Inflammatory macrophage (primary cell): ENCODE measurements around the gene EFHD1.
"Not testable (repeated sequence)": the region's sequence is repeated elsewhere in the genome, so short reads cannot be mapped to it uniquely, and the experiment has no call there.

Experiments used
- DNase-seq, 2 donors: peaks; one replicate each; pipeline ENCODE4 v3.0.0-alpha.2; 2020 to 2022

EFHD1 gene

GRCh38 chr2:232652505-232652851, 19.1 kb downstream of the EFHD1 start:
- no peak for DNase-seq

GRCh38 chr2:232653441-232653840, 20.0 kb downstream of the EFHD1 start:
- DNase-seq: no peak

- DNase-seq: no peak
Observed at GRCh38 chr2:232655392-232655791, 22.0 kb downstream of the EFHD1 start.

- DNase-seq: peak; percentile 37 to 49
Observed at GRCh38 chr2:232658217-232658785, 24.9 kb downstream of the EFHD1 start.

GRCh38 chr2:232659359-232659758, 26.0 kb downstream of the EFHD1 start:
- DNase-seq: no peak

- no peak for DNase-seq
Observed at GRCh38 chr2:232662486-232663260, 29.3 kb downstream of the EFHD1 start.

GRCh38 chr2:232666051-232666805, 32.8 kb downstream of the EFHD1 start:
- DNase-seq: no peak

GRCh38 chr2:232667989-232668583, 34.7 kb downstream of the EFHD1 start:
- DNase-seq: no peak

- DNase-seq: peak in 1 of 2 donors; percentile 3
Observed at GRCh38 chr2:232668805-232669444, 35.5 kb downstream of the EFHD1 start.

- no peak for DNase-seq
Observed at GRCh38 chr2:232672588-232672987, 39.2 kb downstream of the EFHD1 start.

- no peak for DNase-seq
Observed at GRCh38 chr2:232674491-232674890, 41.1 kb downstream of the EFHD1 start.

GRCh38 chr2:232675381-232675780, 42.0 kb downstream of the EFHD1 start:
- DNase-seq: no peak

GRCh38 chr2:232680006-232680405, 46.6 kb downstream of the EFHD1 start:
- no peak for DNase-seq

GRCh38 chr2:232681527-232681926, 48.1 kb downstream of the EFHD1 start:
- no peak for DNase-seq

- DNase-seq: no peak
Observed at GRCh38 chr2:232683368-232683767, 50.0 kb downstream of the EFHD1 start.

GRCh38 chr2:232685391-232685790, 52.0 kb downstream of the EFHD1 start:
- DNase-seq: not testable (repeated sequence)

- DNase-seq: no peak
Observed at GRCh38 chr2:232687382-232688160, 54.2 kb downstream of the EFHD1 start.

- DNase-seq: no peak
Observed at GRCh38 chr2:232688201-232688600, 54.8 kb downstream of the EFHD1 start.

- no peak for DNase-seq
Observed at GRCh38 chr2:232689152-232689910, 55.9 kb downstream of the EFHD1 start.

GRCh38 chr2:232691117-232691516, 57.7 kb downstream of the EFHD1 start:
- not testable (repeated sequence) for DNase-seq

GRCh38 chr2:232693344-232693743, 59.9 kb downstream of the EFHD1 start:
- DNase-seq: no peak
